GM23338 (cell line): ENCODE results near the gene PXMP2. TPM values are rescaled to one million over a fixed set of nuclear protein-coding genes. Genes with fewer than 3 reads are reported as not detected.

ENCODE experiments used
- ATAC-seq: fragments of 200-7000 bp; cut with Tn5 transposase; 3 replicates; pipeline ENCODE4 v1.9.1; 2020
- DNase-seq: peaks from one replicate; pipeline ENCODE4 v3.0.0-alpha.2; 2015; ENCODE audit warnings: low spot score
- H2AFZ ChIP-seq: fragments of 200-600 bp; sonication (generic); 2 replicates; pipeline ENCODE4 v1.8.0; 2016; ENCODE audit warnings: antibody characterized with exemption, mild to moderate bottlenecking, moderate library complexity
- H3F3A ChIP-seq: fragments of 200-600 bp; sonication (generic); replicated peaks from 2 replicates; pipeline ENCODE4 v1.8.0; 2017; ENCODE audit warnings: antibody characterized with exemption, mixed run types, low read depth
- H3K27ac ChIP-seq: fragments of 200-600 bp; sonication (generic); 2 replicates; pipeline ENCODE4 v1.6.1; 2016; ENCODE audit warnings: low read depth
- H3K27me3 ChIP-seq: fragments of 200-600 bp; sonication (generic); 2 replicates; pipeline ENCODE4 v1.8.0; 2016; ENCODE audit warnings: mild to moderate bottlenecking, mixed run types, moderate library complexity; ENCODE audit not compliant: insufficient read depth
- H3K36me3 ChIP-seq: fragments of 200-600 bp; sonication (generic); 2 replicates; pipeline ENCODE4 v1.8.0; 2016; ENCODE audit warnings: mild to moderate bottlenecking; ENCODE audit not compliant: insufficient read depth
- H3K4me1 ChIP-seq: fragments of 200-600 bp; sonication (generic); 2 replicates; pipeline ENCODE4 v1.8.0; 2016; ENCODE audit warnings: mild to moderate bottlenecking, moderate library complexity; ENCODE audit not compliant: insufficient read depth
- H3K4me2 ChIP-seq: fragments of 200-600 bp; sonication (generic); 2 replicates; pipeline ENCODE4 v1.7.1; 2017; ENCODE audit warnings: mixed run types
- H3K4me3 ChIP-seq: fragments of 200-600 bp; sonication (generic); 2 replicates; pipeline ENCODE4 v1.6.1; 2016; ENCODE audit warnings: mixed run types
- H3K79me2 ChIP-seq: fragments of 200-600 bp; sonication (generic); replicated peaks from 2 replicates; pipeline ENCODE4 v1.8.0; 2017; ENCODE audit warnings: mild to moderate bottlenecking; ENCODE audit not compliant: insufficient read depth
- H3K9me2 ChIP-seq: fragments of 200-600 bp; sonication (generic); 2 replicates; pipeline ENCODE4 v1.8.0; 2017; ENCODE audit not compliant: insufficient read depth
- H4K20me1 ChIP-seq: fragments of 200-600 bp; sonication (generic); replicated peaks from 2 replicates; pipeline ENCODE4 v1.8.0; 2017; ENCODE audit warnings: mild to moderate bottlenecking; ENCODE audit not compliant: insufficient read depth
- H3K27ac Mint-ChIP-seq: 2 replicates; pipeline ENCODE4 v1.8.0; 2020; ENCODE audit warnings: inconsistent platforms, mild to moderate bottlenecking, moderate library complexity, mixed read lengths
- H3K27me3 Mint-ChIP-seq: 3 replicates; pipeline ENCODE4 v1.8.0; 2022; ENCODE audit warnings: low read depth, mild to moderate bottlenecking, moderate library complexity, mixed read lengths, inconsistent platforms; ENCODE audit not compliant: insufficient read depth, poor library complexity
- H3K36me3 Mint-ChIP-seq: 3 replicates; pipeline ENCODE4 v1.8.0; 2021; ENCODE audit warnings: low read depth, mild to moderate bottlenecking, inconsistent platforms, moderate library complexity, mixed read lengths
- H3K4me1 Mint-ChIP-seq: 3 replicates; pipeline ENCODE4 v1.8.0; 2020; ENCODE audit warnings: mild to moderate bottlenecking, inconsistent platforms, mixed read lengths
- H3K4me3 Mint-ChIP-seq: 3 replicates; pipeline ENCODE4 v1.8.0; 2021; ENCODE audit warnings: moderate library complexity, mild to moderate bottlenecking, inconsistent platforms, mixed read lengths
- H3K9me3 Mint-ChIP-seq: 3 replicates; pipeline ENCODE4 v1.8.0; 2020; ENCODE audit warnings: moderate library complexity, mild to moderate bottlenecking, inconsistent platforms, mixed read lengths
- CTCF ChIP-seq, 2 experiments: fragments of 200-600 bp in 1 of 2; sonication (generic) in 1 of 2; conservative IDR thresholded peaks; 2 replicates each; pipeline versions ENCODE4 v1.5.1 to v1.6.1; 2016 to 2017; ENCODE audit warnings: antibody characterized with exemption in 2 of 2, low read depth in 2 of 2, mild to moderate bottlenecking in 2 of 2, moderate library complexity in 1 of 2
- EZH2 ChIP-seq: fragments of 200-600 bp; sonication (generic); IDR thresholded peaks from one replicate; pipeline ENCODE4 v1.8.0; 2017; ENCODE audit warnings: antibody characterized with exemption, mild to moderate bottlenecking, low read depth; ENCODE audit not compliant: unreplicated experiment
- NANOG ChIP-seq: IDR thresholded peaks from 2 replicates; pipeline ENCODE4 v1.6.1; 2016; ENCODE audit warnings: antibody characterized with exemption, borderline replicate concordance
- POLR2AphosphoS5 ChIP-seq: IDR thresholded peaks from 2 replicates; pipeline ENCODE4 v1.6.1; 2016; ENCODE audit warnings: antibody characterized with exemption, low read depth
- STAT1 ChIP-seq: IDR thresholded peaks from one replicate; pipeline ENCODE4 v1.6.1; 2016; ENCODE audit warnings: antibody characterized with exemption; ENCODE audit not compliant: unreplicated experiment
- ZNF114 ChIP-seq: fragments of 250-450 bp; sonication (Bioruptor Pico); IDR thresholded peaks from 2 replicates; pipeline ENCODE4 v1.5.0; 2020; ENCODE audit warnings: mild to moderate bottlenecking, moderate library complexity
- ZNF462 ChIP-seq: fragments of 250-450 bp; sonication (Bioruptor Pico); IDR thresholded peaks from 2 replicates; pipeline ENCODE4 v1.5.0; 2020; ENCODE audit warnings: mild to moderate bottlenecking, moderate library complexity
- polyA plus RNA-seq: library from polyadenylated mRNA; unstranded; fragments of >200 nt; fragmentation: Nextera tagmentation; extraction: Ambion mirVana; gene quantifications from 2 replicates; pipeline ENCODE4 v1.2.1, GENCODE V29; 2016
- total RNA-seq: library from RNA; depleted of rRNA; stranded (reverse); fragments of >200 nt; shearing (Covaris generic); gene quantifications from 2 replicates; pipeline ENCODE4 v1.2.3, GENCODE V29; 2014

PXMP2 gene
- total and polyA plus RNA-seq, 2 experiments from 2014 or later, result 17.3 to 19.7 TPM

- no peak overlapping the region for H2AFZ ChIP-seq
- Mint-ChIP-seq H3K4me3 (no peak overlapping the region), H3K27me3 (peaks cover 5% of the 10 kb centered on the region), H3K27ac (no peak overlapping the region), H3K9me3 (no peaks in the 10 kb centered on the region), H3K4me1 (peaks cover 2% of the 10 kb centered on the region), H3K36me3 (peaks cover 46% of the 10 kb centered on the region)
- no peak overlapping the region for H3K4me2 ChIP-seq
- DNase-seq (no peak), ATAC-seq (no peak)
- H3K4me1 ChIP-seq, result no peaks in the 10 kb centered on the region
- 0 out of 2 replicates have a peak, but pooled peaks cover 8% of the 10 kb centered on the region for H3K36me3 ChIP-seq
- no peak for TF ChIP-seq ZNF114 (CRISPR knock-in tag)
- TF ChIP-seq NANOG, result no peak
- TF ChIP-seq POLR2AphosphoS5, result no peak
- no peak for TF ChIP-seq CTCF (conservative IDR thresholded peaks at IDR 0.05; ENCODE audit: low read depth in 2 of 2)
- TF ChIP-seq EZH2, result no peak
- TF ChIP-seq STAT1, result no peak
- TF ChIP-seq ZNF462 (CRISPR knock-in tag), result no peak
- H3F3A ChIP-seq, result no peaks in the 10 kb centered on the region; the same call in 1 of the 2 replicates
- no peaks in the 10 kb centered on the region for H3K27me3 ChIP-seq
- no peak overlapping the region for H3K4me3 ChIP-seq
- no peaks in the 10 kb centered on the region for H3K79me2 ChIP-seq
- no peaks in the 10 kb centered on the region for H3K9me2 ChIP-seq
- H3K27ac ChIP-seq, result no peak overlapping the region
- H4K20me1 ChIP-seq, result no peaks in the 10 kb centered on the region; the same call in none of the 2 replicates
Observed at GRCh38 chr12:132698341-132698740, 11.0 kb downstream of the PXMP2 start.
